Prostate gland (tissue), 2 donors: Measurements from ENCODE around the gene SOBP. TPM values are rescaled to one million over a fixed set of nuclear protein-coding genes. Genes with fewer than 3 reads are reported as not detected.

ENCODE experiments used
- DNase-seq: peaks from one replicate; pipeline ENCODE4 v3.0.0-alpha.2; 2019; ENCODE audit warnings: low spot score
- H3K27ac ChIP-seq, 2 donors: fragments of 200-600 bp; sonication (generic); 2 replicates each; pipeline ENCODE4 v1.5.1; 2017 to 2019
- H3K27me3 ChIP-seq: fragments of 200-600 bp; sonication (generic); replicated peaks from 2 replicates; pipeline ENCODE4 v1.5.1; 2019; ENCODE audit not compliant: insufficient read depth
- H3K36me3 ChIP-seq, 2 donors: fragments of 200-600 bp; sonication (generic); 1 replicate in 1 of 2; 2 replicates in 1 of 2; pipeline versions ENCODE4 v1.5.1 to v1.8.1; 2017 to 2019
- H3K4me1 ChIP-seq: fragments of 200-600 bp; sonication (generic); replicated peaks from 2 replicates; pipeline ENCODE4 v1.5.1; 2019
- H3K4me3 ChIP-seq, 2 donors: fragments of 200-600 bp; sonication (generic); 2 replicates each; pipeline ENCODE4 v1.5.1; 2017 to 2019
- H3K9me3 ChIP-seq: fragments of 200-600 bp; sonication (generic); 2 replicates; pipeline ENCODE4 v1.5.1; 2017
- POLR2A ChIP-seq: fragments of 450-650 bp; IDR thresholded peaks from one replicate; pipeline ENCODE4 v1.6.1; 2016; ENCODE audit warnings: antibody characterized with exemption, mild to moderate bottlenecking
- POLR2AphosphoS5 ChIP-seq: sonication (generic); formaldehyde crosslinking; IDR thresholded peaks from one replicate; pipeline ENCODE4 v1.6.1; 2017; ENCODE audit warnings: antibody characterized with exemption
- WGBS: methylation state at CpG from one replicate; pipeline ENCODE4 v1.1.5; 2018; 5-methylcytosine and 5-hydroxymethylcytosine counted together
- intact Hi-C: fragments of 100-400 bp; cut with DNase I; formaldehyde crosslinking; loops from one replicate; pipeline ENCODE4 v1.14.2; 2022
- total RNA-seq, 2 donors: library from RNA; depleted of rRNA; stranded (reverse); fragments of >200 nt; gene quantifications; one replicate each; pipeline ENCODE4 v1.1.0, GENCODE V29; 2016
- TF ChIP-seq, protein P1 (sequence below), 4 experiments: fragments of 200-600 bp in 2 of 4; fragments of 450-650 bp in 2 of 4; sonication (generic) in 2 of 4; IDR thresholded peaks; 1 replicate in 3 of 4; 2 replicates in 1 of 4; pipeline ENCODE4 v1.5.1; 2016 to 2019; ENCODE audit warnings: antibody characterized with exemption in 4 of 4, mild to moderate bottlenecking in 2 of 4, moderate library complexity in 2 of 4

Gene SOBP
- total RNA-seq, 2 donors from 2014 or later, result 15.8 to 23.3 TPM

DNA sequence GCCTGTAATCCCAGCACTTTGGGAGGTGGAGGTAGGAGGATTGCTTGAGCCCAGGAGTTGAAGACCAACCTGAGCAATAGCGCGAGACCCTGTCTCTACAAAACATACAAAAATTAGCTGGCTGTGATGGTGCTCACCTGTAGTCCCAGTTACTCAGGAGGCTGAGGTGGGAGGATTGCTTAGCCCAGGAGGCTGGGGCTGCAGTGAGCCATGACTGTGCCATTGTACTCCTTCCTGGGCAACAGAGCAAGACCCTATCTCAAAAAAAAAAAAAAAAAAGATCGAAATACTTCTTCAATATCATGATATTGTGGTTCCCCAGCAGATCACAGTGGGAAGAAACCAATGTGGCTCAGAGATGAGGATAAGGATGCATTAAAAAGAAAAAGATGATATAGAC, 47.6 kb downstream of the SOBP start:
- H3K9me3 ChIP-seq, result no peaks in the 10 kb centered on the region
- H3K36me3 ChIP-seq, result no peaks in the 10 kb centered on the region
- H3K27ac ChIP-seq, result no peak overlapping the region
- intact Hi-C loops, result no loop called here
- DNase-seq, result no peak
- no peaks in the 10 kb centered on the region for H3K4me1 ChIP-seq
- WGBS, result 97% methylated on average over 3 of the region's 3 CpGs
- no peak overlapping the region for H3K4me3 ChIP-seq
- no peak for TF ChIP-seq POLR2A
- TF ChIP-seq, protein P1, sequence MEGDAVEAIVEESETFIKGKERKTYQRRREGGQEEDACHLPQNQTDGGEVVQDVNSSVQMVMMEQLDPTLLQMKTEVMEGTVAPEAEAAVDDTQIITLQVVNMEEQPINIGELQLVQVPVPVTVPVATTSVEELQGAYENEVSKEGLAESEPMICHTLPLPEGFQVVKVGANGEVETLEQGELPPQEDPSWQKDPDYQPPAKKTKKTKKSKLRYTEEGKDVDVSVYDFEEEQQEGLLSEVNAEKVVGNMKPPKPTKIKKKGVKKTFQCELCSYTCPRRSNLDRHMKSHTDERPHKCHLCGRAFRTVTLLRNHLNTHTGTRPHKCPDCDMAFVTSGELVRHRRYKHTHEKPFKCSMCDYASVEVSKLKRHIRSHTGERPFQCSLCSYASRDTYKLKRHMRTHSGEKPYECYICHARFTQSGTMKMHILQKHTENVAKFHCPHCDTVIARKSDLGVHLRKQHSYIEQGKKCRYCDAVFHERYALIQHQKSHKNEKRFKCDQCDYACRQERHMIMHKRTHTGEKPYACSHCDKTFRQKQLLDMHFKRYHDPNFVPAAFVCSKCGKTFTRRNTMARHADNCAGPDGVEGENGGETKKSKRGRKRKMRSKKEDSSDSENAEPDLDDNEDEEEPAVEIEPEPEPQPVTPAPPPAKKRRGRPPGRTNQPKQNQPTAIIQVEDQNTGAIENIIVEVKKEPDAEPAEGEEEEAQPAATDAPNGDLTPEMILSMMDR (IDR thresholded peaks at IDR 0.05), result no peak
- TF ChIP-seq POLR2AphosphoS5, result no peak
- H3K27me3 ChIP-seq, result no peaks in the 10 kb centered on the region

DNA sequence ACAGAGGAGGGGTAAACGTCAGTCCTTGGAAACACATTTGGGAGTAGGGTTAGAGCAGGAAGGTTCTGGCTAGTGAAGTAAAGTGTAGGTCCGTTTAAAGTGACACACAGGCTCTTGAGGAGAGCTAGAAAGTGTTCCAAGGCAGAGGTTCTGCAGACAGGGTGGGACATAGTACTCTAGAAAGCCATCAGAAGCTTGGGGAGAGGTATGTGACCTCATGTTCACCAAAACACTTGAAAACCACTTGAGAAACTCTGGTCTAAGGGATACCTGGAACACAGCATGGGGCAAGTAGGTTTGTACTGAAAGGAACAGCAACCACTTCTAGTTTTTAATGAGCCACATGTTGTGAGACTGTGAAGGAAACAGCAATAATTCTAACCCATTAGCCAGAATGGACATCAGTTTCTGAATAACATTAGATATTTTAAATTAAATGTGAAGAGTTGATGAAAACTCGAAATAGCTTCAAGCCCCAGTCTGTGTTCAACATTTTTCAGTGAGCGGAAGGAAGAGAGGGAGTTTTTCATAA, 49.0 kb downstream of the SOBP start:
- DNase-seq, result no peak
- Histone ChIP-seq H3K27me3 (no peaks in the 10 kb centered on the region), H3K4me1 (no peaks in the 10 kb centered on the region), H3K9me3 (no peaks in the 10 kb centered on the region), H3K4me3 (no peak overlapping the region), H3K27ac (no peak overlapping the region), H3K36me3 (no peaks in the 10 kb centered on the region)
- TF ChIP-seq POLR2AphosphoS5 (no peak), POLR2A (no peak)
- TF ChIP-seq, protein P1 (IDR thresholded peaks at IDR 0.05), result no peak
- WGBS, result 90% methylated on average over 4 of the region's 4 CpGs
- intact Hi-C loops, result no loop called here

DNA sequence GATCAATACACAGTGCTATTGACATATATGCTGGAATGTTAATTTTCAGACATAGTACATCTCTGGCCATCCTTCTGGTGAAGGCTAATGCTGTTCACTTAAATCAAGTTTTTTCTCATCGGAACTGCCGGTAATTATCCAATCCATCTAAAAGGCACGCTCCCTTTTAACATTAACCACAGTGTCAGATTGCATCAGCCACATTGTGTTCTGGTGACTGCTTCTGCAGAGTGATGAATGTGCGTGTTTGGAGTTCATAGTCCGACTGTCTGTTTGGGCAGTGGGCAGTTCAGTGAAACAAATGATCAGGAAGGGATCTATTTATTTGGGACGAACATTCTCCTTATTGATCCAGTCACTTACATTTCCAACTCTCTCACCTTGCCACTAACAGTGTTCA, 49.5 kb downstream of the SOBP start:
- Histone ChIP-seq H3K36me3 (no peaks in the 10 kb centered on the region), H3K27me3 (no peaks in the 10 kb centered on the region), H3K9me3 (no peaks in the 10 kb centered on the region), H3K27ac (no peak overlapping the region), H3K4me3 (no peak overlapping the region), H3K4me1 (no peaks in the 10 kb centered on the region)
- TF ChIP-seq POLR2AphosphoS5, result no peak
- no peak for TF ChIP-seq POLR2A
- TF ChIP-seq, protein P1 (IDR thresholded peaks at IDR 0.05), result no peak
- intact Hi-C loops, result no loop called here
- no peak for DNase-seq
- 62% methylated on average over 6 of the region's 6 CpGs for WGBS

DNA sequence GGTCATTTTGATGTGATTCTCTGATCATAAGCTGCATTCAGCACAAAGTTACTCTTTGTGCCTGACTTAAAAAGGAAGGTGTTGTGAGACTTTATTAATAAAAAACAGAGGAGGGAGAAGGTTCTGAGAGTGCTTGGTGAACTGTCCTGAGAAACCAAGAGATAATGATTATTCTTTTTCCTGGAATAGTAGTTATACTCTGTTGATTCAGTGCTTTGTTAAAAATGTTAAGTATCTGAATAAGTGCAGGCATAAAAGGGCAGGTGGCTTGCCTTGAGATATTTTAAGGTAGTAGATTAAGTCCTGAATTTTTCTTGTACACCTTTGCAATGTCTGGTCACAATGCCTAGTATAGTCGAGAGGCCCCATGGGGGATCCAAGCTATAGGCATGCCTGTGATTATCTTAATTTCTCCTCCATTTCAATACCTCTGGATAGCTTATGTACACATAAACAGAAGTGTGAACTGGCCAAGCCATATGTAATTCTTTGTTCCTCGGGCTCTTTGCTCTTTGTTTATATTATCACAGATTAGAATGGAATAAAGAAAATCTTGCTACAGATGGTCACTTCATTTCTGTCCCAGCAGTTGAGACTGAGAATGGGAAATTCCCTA, 50.0 kb downstream of the SOBP start:
- Histone ChIP-seq H3K4me3 (no peak overlapping the region), H3K36me3 (no peaks in the 10 kb centered on the region), H3K4me1 (no peaks in the 10 kb centered on the region), H3K9me3 (no peaks in the 10 kb centered on the region), H3K27ac (no peak overlapping the region), H3K27me3 (no peaks in the 10 kb centered on the region)
- DNase-seq, result no peak
- TF ChIP-seq POLR2A (no peak), POLR2AphosphoS5 (no peak)
- TF ChIP-seq, protein P1 (IDR thresholded peaks at IDR 0.05), result no peak
- 64% methylated on average over 2 of the region's 2 CpGs for WGBS
- intact Hi-C loops, result no loop called here

DNA sequence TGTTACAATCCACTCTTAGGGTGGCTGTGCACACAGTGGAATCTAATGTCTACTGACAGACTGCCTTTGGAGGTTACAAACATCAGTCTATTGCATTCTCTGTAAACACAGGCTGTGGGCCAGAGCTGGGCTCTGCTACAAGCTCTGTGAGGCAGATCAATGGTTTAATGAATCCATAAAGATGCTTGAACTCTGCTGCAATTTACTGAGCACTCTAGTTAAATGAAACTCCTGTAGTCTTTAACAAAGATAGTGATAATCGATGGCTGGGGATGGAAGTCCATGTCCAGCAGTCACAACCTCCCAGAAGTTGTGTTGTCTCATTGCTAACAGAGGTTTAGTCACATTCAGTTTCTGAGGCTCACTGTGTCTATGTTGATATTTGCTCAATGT, 50.5 kb downstream of the SOBP start:
- intact Hi-C loops, result no loop called here
- DNase-seq, result no peak
- H3K4me3 ChIP-seq, result no peak overlapping the region
- TF ChIP-seq, protein P1 (IDR thresholded peaks at IDR 0.05), result no peak
- TF ChIP-seq POLR2AphosphoS5 (no peak), POLR2A (no peak)
- no peaks in the 10 kb centered on the region for H3K27me3 ChIP-seq
- no peaks in the 10 kb centered on the region for H3K4me1 ChIP-seq
- H3K36me3 ChIP-seq, result no peaks in the 10 kb centered on the region
- WGBS, result 12% methylated on average over 1 of the region's 1 CpG
- H3K27ac ChIP-seq, result no peak overlapping the region
- no peaks in the 10 kb centered on the region for H3K9me3 ChIP-seq
